H9 (cell line): ENCODE data around the gene TSPAN5. TPM values are rescaled to one million over a fixed set of nuclear protein-coding genes. Genes with fewer than 3 reads are reported as not detected.

ENCODE experiments used
- DNase-seq: peaks from one replicate; pipeline ENCODE4 v3.0.0-alpha.2; 2017
- H2AFZ ChIP-seq: one replicate; pipeline ENCODE4 v1.6.1; 2013; ENCODE audit warnings: mild to moderate bottlenecking, low read length, control low read depth, moderate library complexity
- H2AK5ac ChIP-seq: 2 replicates; pipeline ENCODE4 v1.6.1; 2013; ENCODE audit warnings: low read length, control low read depth, mixed read lengths; ENCODE audit not compliant: insufficient read length
- H2BK120ac ChIP-seq: one replicate; pipeline ENCODE4 v1.6.1; 2013; ENCODE audit warnings: low read depth, mild to moderate bottlenecking, low read length, control low read depth, inconsistent platforms; ENCODE audit not compliant: poor library complexity, severe bottlenecking
- H2BK12ac ChIP-seq: 2 replicates; pipeline ENCODE4 v1.6.1; 2013; ENCODE audit warnings: low read length, control low read depth, mixed read lengths, low read depth; ENCODE audit not compliant: insufficient read length
- H2BK15ac ChIP-seq: 2 replicates; pipeline ENCODE4 v1.6.1; 2013; ENCODE audit warnings: low read depth, low read length, control low read depth
- H2BK20ac ChIP-seq: one replicate; pipeline ENCODE4 v1.6.1; 2013; ENCODE audit warnings: low read depth, mild to moderate bottlenecking, low read length, control low read depth, inconsistent platforms; ENCODE audit not compliant: poor library complexity, severe bottlenecking
- H2BK5ac ChIP-seq: 2 replicates; pipeline ENCODE4 v1.6.1; 2013; ENCODE audit warnings: low read length, control low read depth, mixed read lengths; ENCODE audit not compliant: insufficient read length
- H3K14ac ChIP-seq: 2 replicates; pipeline ENCODE4 v1.6.1; 2013; ENCODE audit warnings: low read length, control low read depth; ENCODE audit not compliant: insufficient read depth
- H3K18ac ChIP-seq: 2 replicates; pipeline ENCODE4 v1.6.1; 2013; ENCODE audit warnings: low read depth, mild to moderate bottlenecking, mixed read lengths, low read length, control low read depth; ENCODE audit not compliant: insufficient read length
- H3K23ac ChIP-seq: 2 replicates; pipeline ENCODE4 v1.6.1; 2013; ENCODE audit warnings: low read length, control low read depth, mixed read lengths, low read depth; ENCODE audit not compliant: insufficient read length
- H3K23me2 ChIP-seq: 2 replicates; pipeline ENCODE4 v1.6.1; 2013; ENCODE audit warnings: low read depth, mild to moderate bottlenecking, mixed read lengths, low read length, control low read depth; ENCODE audit not compliant: insufficient read length, poor library complexity, severe bottlenecking
- H3K27ac ChIP-seq: 2 replicates; pipeline ENCODE4 v1.5.1; 2013; ENCODE audit warnings: low read length, control low read depth, mixed read lengths, low read depth; ENCODE audit not compliant: insufficient read length
- H3K27me3 ChIP-seq: 2 replicates; pipeline ENCODE4 v1.6.1; 2013; ENCODE audit warnings: low read length, control low read depth, inconsistent platforms; ENCODE audit not compliant: insufficient read depth
- H3K4ac ChIP-seq: 2 replicates; pipeline ENCODE4 v1.6.1; 2013; ENCODE audit warnings: low read depth, mild to moderate bottlenecking, control low read depth, inconsistent platforms, low read length, moderate library complexity
- H3K4me1 ChIP-seq: 2 replicates; pipeline ENCODE4 v1.6.1; 2013; ENCODE audit warnings: low read length, control low read depth, inconsistent platforms; ENCODE audit not compliant: insufficient read depth
- H3K4me2 ChIP-seq: 2 replicates; pipeline ENCODE4 v1.6.1; 2013; ENCODE audit warnings: low read length, control low read depth, mixed read lengths; ENCODE audit not compliant: insufficient read length, insufficient read depth
- H3K56ac ChIP-seq: 2 replicates; pipeline ENCODE4 v1.6.1; 2013; ENCODE audit warnings: low read depth, mild to moderate bottlenecking, mixed read lengths, low read length, control low read depth; ENCODE audit not compliant: insufficient read length
- H3K79me1 ChIP-seq: 2 replicates; pipeline ENCODE4 v1.6.1; 2013; ENCODE audit warnings: low read depth, mild to moderate bottlenecking, moderate library complexity, low read length, control low read depth, inconsistent platforms; ENCODE audit not compliant: insufficient read depth, poor library complexity, severe bottlenecking
- H3K79me2 ChIP-seq: 2 replicates; pipeline ENCODE4 v1.6.1; 2013; ENCODE audit warnings: low read length, control low read depth, inconsistent platforms; ENCODE audit not compliant: insufficient read depth
- H3K9ac ChIP-seq: 2 replicates; pipeline ENCODE4 v1.6.1; 2013; ENCODE audit warnings: low read length, control low read depth, mixed read lengths; ENCODE audit not compliant: insufficient read length; ENCODE audit errors: extremely low read depth
- H3K9me3 ChIP-seq: one replicate; pipeline ENCODE4 v1.6.1; 2013; ENCODE audit warnings: low read depth, low read length, inconsistent platforms; ENCODE audit not compliant: control insufficient read depth
- H3T11ph ChIP-seq: one replicate; pipeline ENCODE4 v1.6.1; 2013; ENCODE audit warnings: mild to moderate bottlenecking, low read length, control low read depth, inconsistent platforms
- H4K20me1 ChIP-seq: one replicate; pipeline ENCODE4 v1.6.1; 2013; ENCODE audit not compliant: control insufficient read depth, insufficient read length, insufficient read depth
- H4K5ac ChIP-seq: 2 replicates; pipeline ENCODE4 v1.6.1; 2013; ENCODE audit warnings: low read depth, mild to moderate bottlenecking, mixed read lengths, low read length, control low read depth; ENCODE audit not compliant: insufficient read length
- H4K8ac ChIP-seq: replicated peaks from 2 replicates; pipeline ENCODE4 v1.6.1; 2013; ENCODE audit warnings: low read length, control low read depth, mixed read lengths, low read depth; ENCODE audit not compliant: insufficient read length
- H4K91ac ChIP-seq: 2 replicates; pipeline ENCODE4 v1.6.1; 2013; ENCODE audit warnings: low read depth, mild to moderate bottlenecking, moderate library complexity, mixed read lengths, low read length, control low read depth; ENCODE audit not compliant: insufficient read length
- H3K27ac Mint-ChIP-seq, 3 experiments: 2 replicates in 2 of 3; 3 replicates in 1 of 3; pipeline ENCODE4 v1.8.0; 2020 to 2021; ENCODE audit warnings: mixed read lengths in 3 of 3, mild to moderate bottlenecking in 1 of 3, moderate library complexity in 1 of 3
- H3K27me3 Mint-ChIP-seq: 2 replicates; pipeline ENCODE4 v1.8.0; 2021; ENCODE audit warnings: low read depth, mild to moderate bottlenecking, moderate library complexity, mixed read lengths
- H3K36me3 Mint-ChIP-seq, 3 experiments: 2 replicates in 2 of 3; 3 replicates in 1 of 3; pipeline ENCODE4 v1.8.0; 2020 to 2021; ENCODE audit warnings: low read depth in 3 of 3, mixed read lengths in 3 of 3; ENCODE audit not compliant: insufficient read depth in 1 of 3
- H3K4me1 Mint-ChIP-seq, 2 experiments: 2 replicates each; pipeline ENCODE4 v1.8.0; 2020; ENCODE audit warnings: mixed read lengths in 2 of 2
- H3K4me3 Mint-ChIP-seq, 2 experiments: 2 replicates in 1 of 2; 3 replicates in 1 of 2; pipeline ENCODE4 v1.8.0; 2020 to 2021; ENCODE audit warnings: mild to moderate bottlenecking in 2 of 2, mixed read lengths in 2 of 2, moderate library complexity in 1 of 2
- H3K9me3 Mint-ChIP-seq, 2 experiments: 2 replicates in 1 of 2; 3 replicates in 1 of 2; pipeline ENCODE4 v1.8.0; 2020; ENCODE audit warnings: mild to moderate bottlenecking in 2 of 2, mixed read lengths in 2 of 2, moderate library complexity in 1 of 2
- CTCF ChIP-seq: fragments of 200-600 bp; sonication (generic); conservative IDR thresholded peaks from 3 replicates; pipeline ENCODE4 v1.8.0; 2021; ENCODE audit warnings: antibody characterized with exemption, mild to moderate bottlenecking
- WGBS: extraction: QIAGEN DNeasy Blood & Tissue Kit; methylation state at CpG from one replicate; pipeline ENCODE4 v1.1.7; 2013; ENCODE audit warnings: missing lambda C conversion rate, low lambda C conversion rate, mixed read lengths; ENCODE audit not compliant: insufficient read length; ENCODE audit errors: extremely low coverage; 5-methylcytosine and 5-hydroxymethylcytosine counted together
- total RNA-seq: library from RNA; stranded (reverse); gene quantifications from 2 replicates; pipeline ENCODE4 v1.2.1, GENCODE V29; 2021

The TSPAN5 gene
- total RNA-seq, 1 experiment from 2014 or later = 7.0 TPM

GRCh38 chr4:98641376-98641775 is 17.0 kb downstream of the TSPAN5 start:
- H4K8ac ChIP-seq = no peak overlapping the region
- H3K56ac ChIP-seq = no peak overlapping the region
- no peak overlapping the region for H2BK120ac ChIP-seq
- H2AFZ ChIP-seq = no peak overlapping the region
- Mint-ChIP-seq H3K4me1 (peaks cover 12 to 18% of the 10 kb centered on the region in 2 experiments), H3K27ac (no peak overlapping the region), H3K27me3 (no peaks in the 10 kb centered on the region), H3K36me3 (no peaks in the 10 kb centered on the region), H3K9me3 (no peaks in the 10 kb centered on the region), H3K4me3 (no peak overlapping the region)
- H3K27ac ChIP-seq = no peak overlapping the region
- H2BK5ac ChIP-seq = no peak overlapping the region
- no peak overlapping the region for H4K5ac ChIP-seq
- H3K27me3 ChIP-seq = no peaks in the 10 kb centered on the region
- no peak overlapping the region for H3T11ph ChIP-seq
- H3K79me2 ChIP-seq = peaks cover 6% of the 10 kb centered on the region
- H2BK20ac ChIP-seq = no peak overlapping the region
- H3K9ac ChIP-seq = no peak overlapping the region
- H4K91ac ChIP-seq = no peak overlapping the region
- no peak for DNase-seq
- no peak overlapping the region for H2AK5ac ChIP-seq
- H2BK15ac ChIP-seq = 0 out of 2 replicates have a peak overlapping the region, but pooled peaks have one; percentile 3
- peaks cover 4% of the 10 kb centered on the region; the same call in 1 of the 2 replicates for H3K4me1 ChIP-seq
- no peak overlapping the region for H3K23ac ChIP-seq
- no peak overlapping the region for H3K14ac ChIP-seq
- H2BK12ac ChIP-seq = no peak overlapping the region
- H3K9me3 ChIP-seq = no peaks in the 10 kb centered on the region
- H4K20me1 ChIP-seq = no peaks in the 10 kb centered on the region
- H3K18ac ChIP-seq = no peak overlapping the region
- WGBS = no CpG with 5 or more reads among the region's 5 CpGs
- H3K4ac ChIP-seq = no peak overlapping the region
- H3K23me2 ChIP-seq = no peaks in the 10 kb centered on the region
- H3K4me2 ChIP-seq = no peak overlapping the region
- no peak for TF ChIP-seq CTCF
- H3K79me1 ChIP-seq = no peaks in the 10 kb centered on the region
